ENCODE data around the gene MED12L.
"Not testable (repeated sequence)": the region's sequence is repeated elsewhere in the genome, so short reads cannot be mapped to it uniquely, and the experiment has no call there.

MED12L gene

GRCh38 chr3:151085227-151085888 lies at the start of gene MED12L:
MED12L (plus strand) TSS chr3:151085664; CDS start chr3:151086927, 1,263 bp downstream.
- Histone ChIP-seq H3K9ac (ENCODE audit: low read length) (no peak within 1 kb of the TSS), H3K27ac (ENCODE audit: low read depth, low read length) (no peak within 1 kb of the TSS), H3K27me3 (ENCODE audit: control insufficient read depth in 1 of 2, insufficient read depth in 2 of 2, low read length in 2 of 2) (peaks cover 0 to 16% of the 10 kb centered on the region in 2 donors), H3K36me3 (ENCODE audit: insufficient read depth, low read length) (no peaks in the 10 kb centered on the region), H3K4me3 (ENCODE audit: low read depth in 1 of 2, low read length in 2 of 2) (peak within 1 kb of the TSS; percentile 59 to 87), H3K9me3 (ENCODE audit: low read length) (no peaks in the 10 kb centered on the region), H3K4me1 (ENCODE audit: insufficient read depth, low read length) (no peaks in the 10 kb centered on the region)

- H3K36me3 ChIP-seq (ENCODE audit: insufficient read depth, low read length) = no peaks in the 10 kb centered on the region
- no peak overlapping the region for H3K9ac ChIP-seq (ENCODE audit: low read length)
- no peak overlapping the region for H3K27ac ChIP-seq (ENCODE audit: low read depth, low read length)
- no peaks in the 10 kb centered on the region for H3K27me3 ChIP-seq (ENCODE audit: control insufficient read depth in 1 of 2, insufficient read depth in 2 of 2, low read length in 2 of 2)
- H3K4me3 ChIP-seq (ENCODE audit: low read depth in 1 of 2, low read length in 2 of 2) = no peak overlapping the region
- H3K9me3 ChIP-seq (ENCODE audit: low read length) = no peaks in the 10 kb centered on the region
- H3K4me1 ChIP-seq (ENCODE audit: insufficient read depth, low read length) = no peaks in the 10 kb centered on the region
Observed at GRCh38 chr3:151037746-151038477, 47.6 kb upstream of the MED12L start.

GRCh38 chr3:151044706-151045105 lies 40.8 kb upstream of the MED12L start:
- Histone ChIP-seq H3K4me1 (ENCODE audit: insufficient read depth, low read length) (no peaks in the 10 kb centered on the region), H3K36me3 (ENCODE audit: insufficient read depth, low read length) (no peaks in the 10 kb centered on the region), H3K4me3 (ENCODE audit: low read depth in 1 of 2, low read length in 2 of 2) (no peak overlapping the region), H3K9ac (ENCODE audit: low read length) (no peak overlapping the region), H3K27me3 (ENCODE audit: control insufficient read depth in 1 of 2, insufficient read depth in 2 of 2, low read length in 2 of 2) (no peaks in the 10 kb centered on the region), H3K9me3 (ENCODE audit: low read length) (no peaks in the 10 kb centered on the region), H3K27ac (ENCODE audit: low read depth, low read length) (no peak overlapping the region)

- H3K27ac ChIP-seq (ENCODE audit: low read depth, low read length) = no peak overlapping the region
- no peaks in the 10 kb centered on the region for H3K9me3 ChIP-seq (ENCODE audit: low read length)
- H3K27me3 ChIP-seq (ENCODE audit: control insufficient read depth in 1 of 2, insufficient read depth in 2 of 2, low read length in 2 of 2) = no peaks in the 10 kb centered on the region
- H3K4me1 ChIP-seq (ENCODE audit: insufficient read depth, low read length) = no peaks in the 10 kb centered on the region
- H3K4me3 ChIP-seq (ENCODE audit: low read depth in 1 of 2, low read length in 2 of 2) = no peak overlapping the region
- H3K36me3 ChIP-seq (ENCODE audit: insufficient read depth, low read length) = no peaks in the 10 kb centered on the region
- no peak overlapping the region for H3K9ac ChIP-seq (ENCODE audit: low read length)
Observed at GRCh38 chr3:151047636-151048035, 37.8 kb upstream of the MED12L start.

GRCh38 chr3:151051533-151051932 lies 33.9 kb upstream of the MED12L start:
- Histone ChIP-seq H3K9me3 (ENCODE audit: low read length) (no peaks in the 10 kb centered on the region), H3K27me3 (ENCODE audit: control insufficient read depth in 1 of 2, insufficient read depth in 2 of 2, low read length in 2 of 2) (no peaks in the 10 kb centered on the region), H3K4me1 (ENCODE audit: insufficient read depth, low read length) (no peaks in the 10 kb centered on the region), H3K27ac (ENCODE audit: low read depth, low read length) (no peak overlapping the region), H3K36me3 (ENCODE audit: insufficient read depth, low read length) (no peaks in the 10 kb centered on the region), H3K9ac (ENCODE audit: low read length) (no peak overlapping the region), H3K4me3 (ENCODE audit: low read depth in 1 of 2, low read length in 2 of 2) (no peak overlapping the region)

- no peaks in the 10 kb centered on the region for H3K4me1 ChIP-seq (ENCODE audit: insufficient read depth, low read length)
- no peaks in the 10 kb centered on the region for H3K9me3 ChIP-seq (ENCODE audit: low read length)
- no peak overlapping the region for H3K27ac ChIP-seq (ENCODE audit: low read depth, low read length)
- H3K4me3 ChIP-seq (ENCODE audit: low read depth in 1 of 2, low read length in 2 of 2) = no peak overlapping the region
- no peak overlapping the region for H3K9ac ChIP-seq (ENCODE audit: low read length)
- no peaks in the 10 kb centered on the region for H3K27me3 ChIP-seq (ENCODE audit: control insufficient read depth in 1 of 2, insufficient read depth in 2 of 2, low read length in 2 of 2)
- H3K36me3 ChIP-seq (ENCODE audit: insufficient read depth, low read length) = no peaks in the 10 kb centered on the region
Observed at GRCh38 chr3:151052346-151052745, 33.1 kb upstream of the MED12L start.

GRCh38 chr3:151052756-151053155 lies 32.7 kb upstream of the MED12L start:
- no peaks in the 10 kb centered on the region for H3K36me3 ChIP-seq (ENCODE audit: insufficient read depth, low read length)
- no peak overlapping the region for H3K27ac ChIP-seq (ENCODE audit: low read depth, low read length)
- no peaks in the 10 kb centered on the region for H3K4me1 ChIP-seq (ENCODE audit: insufficient read depth, low read length)
- no peaks in the 10 kb centered on the region for H3K27me3 ChIP-seq (ENCODE audit: control insufficient read depth in 1 of 2, insufficient read depth in 2 of 2, low read length in 2 of 2)
- no peak overlapping the region for H3K4me3 ChIP-seq (ENCODE audit: low read depth in 1 of 2, low read length in 2 of 2)
- no peak overlapping the region for H3K9ac ChIP-seq (ENCODE audit: low read length)
- H3K9me3 ChIP-seq (ENCODE audit: low read length) = no peaks in the 10 kb centered on the region

- Histone ChIP-seq H3K27ac (ENCODE audit: low read depth, low read length) (no peak overlapping the region), H3K9me3 (ENCODE audit: low read length) (no peaks in the 10 kb centered on the region), H3K36me3 (ENCODE audit: insufficient read depth, low read length) (no peaks in the 10 kb centered on the region), H3K27me3 (ENCODE audit: control insufficient read depth in 1 of 2, insufficient read depth in 2 of 2, low read length in 2 of 2) (no peaks in the 10 kb centered on the region), H3K4me1 (ENCODE audit: insufficient read depth, low read length) (no peaks in the 10 kb centered on the region), H3K4me3 (ENCODE audit: low read depth in 1 of 2, low read length in 2 of 2) (no peak overlapping the region), H3K9ac (ENCODE audit: low read length) (no peak overlapping the region)
Observed at GRCh38 chr3:151058740-151059139, 26.7 kb upstream of the MED12L start.

- Histone ChIP-seq H3K27ac (ENCODE audit: low read depth, low read length) (no peak overlapping the region), H3K4me1 (ENCODE audit: insufficient read depth, low read length) (no peaks in the 10 kb centered on the region), H3K9me3 (ENCODE audit: low read length) (no peaks in the 10 kb centered on the region), H3K9ac (ENCODE audit: low read length) (no peak overlapping the region), H3K27me3 (ENCODE audit: control insufficient read depth in 1 of 2, insufficient read depth in 2 of 2, low read length in 2 of 2) (no peaks in the 10 kb centered on the region), H3K4me3 (ENCODE audit: low read depth in 1 of 2, low read length in 2 of 2) (no peak overlapping the region), H3K36me3 (ENCODE audit: insufficient read depth, low read length) (no peaks in the 10 kb centered on the region)
Observed at GRCh38 chr3:151062611-151063010, 22.9 kb upstream of the MED12L start.

GRCh38 chr3:151067158-151067557 lies 18.3 kb upstream of the MED12L start:
- Histone ChIP-seq H3K4me3 (ENCODE audit: low read depth in 1 of 2, low read length in 2 of 2) (no peak overlapping the region), H3K9me3 (ENCODE audit: low read length) (no peaks in the 10 kb centered on the region), H3K27me3 (ENCODE audit: control insufficient read depth in 1 of 2, insufficient read depth in 2 of 2, low read length in 2 of 2) (no peaks in the 10 kb centered on the region), H3K36me3 (ENCODE audit: insufficient read depth, low read length) (no peaks in the 10 kb centered on the region), H3K4me1 (ENCODE audit: insufficient read depth, low read length) (no peaks in the 10 kb centered on the region), H3K9ac (ENCODE audit: low read length) (no peak overlapping the region), H3K27ac (ENCODE audit: low read depth, low read length) (no peak overlapping the region)

GRCh38 chr3:151072842-151073241 lies 12.6 kb upstream of the MED12L start:
- not testable (repeated sequence) for H3K9ac ChIP-seq (ENCODE audit: low read length); H3K4me3 ChIP-seq (ENCODE audit: low read depth in 1 of 2, low read length in 2 of 2); H3K27ac ChIP-seq (ENCODE audit: low read depth, low read length); H3K4me1 ChIP-seq (ENCODE audit: insufficient read depth, low read length); H3K9me3 ChIP-seq (ENCODE audit: low read length); H3K36me3 ChIP-seq (ENCODE audit: insufficient read depth, low read length); H3K27me3 ChIP-seq (ENCODE audit: control insufficient read depth in 1 of 2, insufficient read depth in 2 of 2, low read length in 2 of 2)

GRCh38 chr3:151074256-151074655 lies 11.2 kb upstream of the MED12L start:
- H3K27me3 ChIP-seq (ENCODE audit: control insufficient read depth in 1 of 2, insufficient read depth in 2 of 2, low read length in 2 of 2) = no peaks in the 10 kb centered on the region
- no peaks in the 10 kb centered on the region for H3K4me1 ChIP-seq (ENCODE audit: insufficient read depth, low read length)
- H3K9ac ChIP-seq (ENCODE audit: low read length) = no peak overlapping the region
- no peak overlapping the region for H3K4me3 ChIP-seq (ENCODE audit: low read depth in 1 of 2, low read length in 2 of 2)
- no peak overlapping the region for H3K27ac ChIP-seq (ENCODE audit: low read depth, low read length)
- H3K36me3 ChIP-seq (ENCODE audit: insufficient read depth, low read length) = no peaks in the 10 kb centered on the region
- no peaks in the 10 kb centered on the region for H3K9me3 ChIP-seq (ENCODE audit: low read length)
